ENCODE results near the gene NIBAN1. TPM values are rescaled to one million over a fixed set of nuclear protein-coding genes. Genes with fewer than 3 reads are reported as not detected.

The NIBAN1 gene
- total RNA-seq, 4 donors from 2014 or later: 17.7 to 26.4 (median 22.1) TPM

DNA sequence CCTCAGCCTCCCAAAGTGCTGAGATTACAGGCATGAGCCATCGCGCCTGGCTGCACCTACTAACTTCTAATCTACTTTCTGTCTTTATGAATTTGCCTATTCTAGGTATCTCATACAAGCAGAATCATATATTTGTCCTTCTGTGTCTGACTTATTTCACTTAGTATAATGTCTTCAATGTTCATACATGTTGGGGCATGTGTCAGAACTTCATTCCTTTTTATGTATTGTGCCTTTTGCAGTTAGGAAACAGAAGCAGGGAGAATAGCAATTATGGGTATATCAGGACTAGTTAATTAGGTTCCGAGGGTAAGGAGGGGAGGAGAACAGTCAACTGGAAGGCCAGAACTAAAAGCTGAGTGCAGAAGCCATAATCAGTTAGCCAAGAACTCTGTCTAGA is 18.0 kb upstream of the NIBAN1 start:
- 92 to 98% methylated on average over 3 of the region's 3 CpGs for WGBS, 2 donors
- Histone ChIP-seq H3K4me1 (no peaks in the 10 kb centered on the region), H3K36me3 (no peaks in the 10 kb centered on the region), H3K9me3 (peaks cover 0 to 18% (median 0%) of the 10 kb centered on the region in 4 donors), H3K27ac (no peak overlapping the region), H3K4me3 (no peak overlapping the region), H3K27me3 (no peaks in the 10 kb centered on the region)
- no peak for TF ChIP-seq POLR2A (IDR thresholded peaks at IDR 0.05)
- TF ChIP-seq, protein P1, sequence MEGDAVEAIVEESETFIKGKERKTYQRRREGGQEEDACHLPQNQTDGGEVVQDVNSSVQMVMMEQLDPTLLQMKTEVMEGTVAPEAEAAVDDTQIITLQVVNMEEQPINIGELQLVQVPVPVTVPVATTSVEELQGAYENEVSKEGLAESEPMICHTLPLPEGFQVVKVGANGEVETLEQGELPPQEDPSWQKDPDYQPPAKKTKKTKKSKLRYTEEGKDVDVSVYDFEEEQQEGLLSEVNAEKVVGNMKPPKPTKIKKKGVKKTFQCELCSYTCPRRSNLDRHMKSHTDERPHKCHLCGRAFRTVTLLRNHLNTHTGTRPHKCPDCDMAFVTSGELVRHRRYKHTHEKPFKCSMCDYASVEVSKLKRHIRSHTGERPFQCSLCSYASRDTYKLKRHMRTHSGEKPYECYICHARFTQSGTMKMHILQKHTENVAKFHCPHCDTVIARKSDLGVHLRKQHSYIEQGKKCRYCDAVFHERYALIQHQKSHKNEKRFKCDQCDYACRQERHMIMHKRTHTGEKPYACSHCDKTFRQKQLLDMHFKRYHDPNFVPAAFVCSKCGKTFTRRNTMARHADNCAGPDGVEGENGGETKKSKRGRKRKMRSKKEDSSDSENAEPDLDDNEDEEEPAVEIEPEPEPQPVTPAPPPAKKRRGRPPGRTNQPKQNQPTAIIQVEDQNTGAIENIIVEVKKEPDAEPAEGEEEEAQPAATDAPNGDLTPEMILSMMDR (IDR thresholded peaks at IDR 0.05): no peak
- TF ChIP-seq EP300 (IDR thresholded peaks at IDR 0.05): no peak
- DNase-seq (ENCODE audit: low spot score in 2 of 2): no peak

- no peaks in the 10 kb centered on the region for H3K4me1 ChIP-seq
- TF ChIP-seq, protein P1 (IDR thresholded peaks at IDR 0.05): no peak
- TF ChIP-seq POLR2A (IDR thresholded peaks at IDR 0.05) (no peak), EP300 (IDR thresholded peaks at IDR 0.05) (no peak)
- H3K27ac ChIP-seq: no peak overlapping the region
- WGBS, 2 donors: 70 to 85% methylated on average over 1 of the region's 1 CpG
- H3K36me3 ChIP-seq: no peaks in the 10 kb centered on the region
- no peaks in the 10 kb centered on the region for H3K27me3 ChIP-seq
- no peak overlapping the region for H3K4me3 ChIP-seq
- H3K9me3 ChIP-seq: peaks cover 0 to 17% (median 0%) of the 10 kb centered on the region in 4 donors
- DNase-seq (ENCODE audit: low spot score in 2 of 2): no peak
Observed at GRCh38 chr1:184990204-184990603, 15.9 kb upstream of the NIBAN1 start.

- Histone ChIP-seq H3K36me3 (no peaks in the 10 kb centered on the region), H3K27me3 (no peaks in the 10 kb centered on the region), H3K4me1 (no peaks in the 10 kb centered on the region), H3K27ac (no peak overlapping the region), H3K9me3 (no peaks in the 10 kb centered on the region), H3K4me3 (no peak overlapping the region)
- DNase-seq (ENCODE audit: low spot score in 2 of 2): no peak
- TF ChIP-seq, protein P1 (IDR thresholded peaks at IDR 0.05): no peak
- TF ChIP-seq POLR2A (IDR thresholded peaks at IDR 0.05): no peak
- no peak for TF ChIP-seq EP300 (IDR thresholded peaks at IDR 0.05)
Observed at GRCh38 chr1:184988506-184988905, 14.2 kb upstream of the NIBAN1 start.

DNA sequence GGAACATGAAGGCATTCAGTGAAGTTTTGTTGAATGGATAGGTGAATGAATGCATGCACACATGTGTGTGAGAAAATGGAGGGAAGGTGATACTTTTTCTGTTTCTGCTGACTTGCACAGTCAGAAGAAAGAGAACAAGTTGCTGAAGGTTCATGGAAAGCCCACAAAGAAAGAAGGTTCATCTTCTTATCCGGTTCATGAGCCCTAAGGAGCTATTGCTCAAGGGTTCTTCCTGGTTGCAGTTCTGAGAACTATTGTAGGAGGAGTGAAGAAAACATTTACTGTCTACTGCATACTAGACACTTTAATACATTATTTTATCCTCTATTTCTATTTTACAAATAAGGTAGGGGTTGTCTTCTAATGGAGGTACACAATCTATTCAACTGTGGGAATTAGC is 13.4 kb upstream of the NIBAN1 start:
- no peaks in the 10 kb centered on the region for H3K27me3 ChIP-seq
- H3K4me3 ChIP-seq: no peak overlapping the region
- no peak for DNase-seq (ENCODE audit: low spot score in 2 of 2)
- no peaks in the 10 kb centered on the region for H3K36me3 ChIP-seq
- H3K27ac ChIP-seq: no peak overlapping the region
- no peaks in the 10 kb centered on the region for H3K9me3 ChIP-seq
- 83 to 97% methylated on average over 1 of the region's 1 CpG for WGBS, 2 donors
- no peaks in the 10 kb centered on the region for H3K4me1 ChIP-seq
- TF ChIP-seq EP300 (IDR thresholded peaks at IDR 0.05): no peak
- TF ChIP-seq, protein P1 (IDR thresholded peaks at IDR 0.05): no peak
- no peak for TF ChIP-seq POLR2A (IDR thresholded peaks at IDR 0.05)

DNA sequence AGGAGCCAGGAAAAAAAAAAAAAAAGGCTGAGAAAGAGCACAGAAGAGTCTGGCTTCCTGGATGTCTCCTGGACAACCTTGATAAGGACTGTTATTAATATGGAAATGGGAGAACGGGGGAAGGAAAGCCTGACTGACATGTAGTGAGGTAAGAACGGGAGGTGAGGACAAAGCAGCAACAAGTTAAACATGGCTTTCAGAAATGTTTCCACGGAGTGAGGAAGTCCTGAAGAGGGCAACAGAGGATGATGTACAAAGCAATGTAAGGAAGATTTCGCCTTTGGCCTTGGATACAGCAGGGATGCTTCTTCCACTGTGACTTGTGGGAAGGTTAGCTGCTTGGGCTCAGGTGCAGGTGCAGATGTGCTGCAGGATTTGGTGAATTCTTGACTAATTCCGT is 11.9 kb upstream of the NIBAN1 start:
- Histone ChIP-seq H3K4me3 (no peak overlapping the region), H3K27ac (no peak overlapping the region), H3K9me3 (no peaks in the 10 kb centered on the region), H3K27me3 (no peaks in the 10 kb centered on the region), H3K36me3 (no peaks in the 10 kb centered on the region), H3K4me1 (peaks cover 0 to 8% (median 0%) of the 10 kb centered on the region in 4 donors)
- no peak for DNase-seq (ENCODE audit: low spot score in 2 of 2)
- TF ChIP-seq POLR2A (IDR thresholded peaks at IDR 0.05): no peak
- TF ChIP-seq, protein P1 (IDR thresholded peaks at IDR 0.05): no peak
- WGBS, 2 donors: 50 to 58% methylated on average over 5 of the region's 5 CpGs
